Lower leg skin (tissue), 3 donors: ENCODE measurements around the gene IFT52.

Experiments used
- CTCF ChIP-seq, 3 donors: fragments of 450-650 bp; IDR thresholded peaks; one replicate each; pipeline ENCODE4 v1.5.1; 2016; ENCODE audit warnings: antibody characterized with exemption in 3 of 3, mild to moderate bottlenecking in 3 of 3, moderate library complexity in 2 of 3
- POLR2A ChIP-seq, 2 donors: fragments of 450-650 bp; IDR thresholded peaks; one replicate each; pipeline ENCODE4 v1.6.1; 2016 to 2017; ENCODE audit warnings: antibody characterized with exemption in 2 of 2, mild to moderate bottlenecking in 1 of 2, moderate library complexity in 1 of 2

- TF ChIP-seq CTCF (IDR thresholded peaks at IDR 0.05) (no peak), POLR2A (IDR thresholded peaks at IDR 0.05) (no peak)
Measured at GRCh38 chr20:43670423-43670822, 79.7 kb downstream of the IFT52 start.
